MM.1S (cell line): ENCODE measurements around the gene NMRAL1.

Source experiments
- EZH2 ChIP-seq: fragments of 300-600 bp; sonication (generic); optimal IDR thresholded peaks from 2 replicates; pipeline ENCODE3; 2017; ENCODE audit warnings: low read depth, mild to moderate bottlenecking, antibody characterized with exemption, low read length, mixed read lengths
- EZH2phosphoT487 ChIP-seq: fragments of 300-600 bp; sonication (generic); IDR thresholded peaks from 2 replicates; pipeline ENCODE4 v1.6.1; 2018; ENCODE audit warnings: antibody characterized with exemption, low read length
- TF ChIP-seq, protein P1 (sequence below): fragments of 300-600 bp; sonication (generic); IDR thresholded peaks from 2 replicates; pipeline ENCODE4 v1.5.1; 2016; ENCODE audit warnings: antibody characterized with exemption, low read length, mixed read lengths

DNA sequence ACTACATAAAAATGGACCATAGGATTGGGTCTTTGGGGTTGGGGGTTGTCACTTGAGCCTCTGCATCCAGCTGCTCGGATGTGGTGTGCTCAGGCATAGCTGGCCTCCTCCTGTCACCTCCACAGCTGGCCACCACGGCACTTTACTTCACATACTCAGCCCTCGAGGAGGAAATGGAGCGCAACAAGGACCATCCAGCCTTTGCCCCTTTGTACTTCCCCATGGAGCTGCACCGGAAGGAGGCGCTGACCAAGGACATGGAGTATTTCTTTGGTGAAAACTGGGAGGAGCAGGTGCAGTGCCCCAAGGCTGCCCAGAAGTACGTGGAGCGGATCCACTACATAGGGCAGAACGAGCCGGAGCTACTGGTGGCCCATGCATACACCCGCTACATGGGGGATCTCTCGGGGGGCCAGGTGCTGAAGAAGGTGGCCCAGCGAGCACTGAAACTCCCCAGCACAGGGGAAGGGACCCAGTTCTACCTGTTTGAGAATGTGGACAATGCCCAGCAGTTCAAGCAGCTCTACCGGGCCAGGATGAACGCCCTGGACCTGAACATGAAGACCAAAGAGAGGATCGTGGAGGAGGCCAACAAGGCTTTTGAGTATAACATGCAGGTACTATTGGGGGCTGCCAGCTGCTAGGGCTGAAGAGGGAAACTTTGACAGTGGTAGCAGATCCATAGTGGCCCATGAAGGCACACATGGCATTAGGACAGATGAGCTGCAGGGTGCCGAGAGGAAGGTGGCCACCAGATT is 33.3 kb upstream of the NMRAL1 start:
- TF ChIP-seq, protein P1, sequence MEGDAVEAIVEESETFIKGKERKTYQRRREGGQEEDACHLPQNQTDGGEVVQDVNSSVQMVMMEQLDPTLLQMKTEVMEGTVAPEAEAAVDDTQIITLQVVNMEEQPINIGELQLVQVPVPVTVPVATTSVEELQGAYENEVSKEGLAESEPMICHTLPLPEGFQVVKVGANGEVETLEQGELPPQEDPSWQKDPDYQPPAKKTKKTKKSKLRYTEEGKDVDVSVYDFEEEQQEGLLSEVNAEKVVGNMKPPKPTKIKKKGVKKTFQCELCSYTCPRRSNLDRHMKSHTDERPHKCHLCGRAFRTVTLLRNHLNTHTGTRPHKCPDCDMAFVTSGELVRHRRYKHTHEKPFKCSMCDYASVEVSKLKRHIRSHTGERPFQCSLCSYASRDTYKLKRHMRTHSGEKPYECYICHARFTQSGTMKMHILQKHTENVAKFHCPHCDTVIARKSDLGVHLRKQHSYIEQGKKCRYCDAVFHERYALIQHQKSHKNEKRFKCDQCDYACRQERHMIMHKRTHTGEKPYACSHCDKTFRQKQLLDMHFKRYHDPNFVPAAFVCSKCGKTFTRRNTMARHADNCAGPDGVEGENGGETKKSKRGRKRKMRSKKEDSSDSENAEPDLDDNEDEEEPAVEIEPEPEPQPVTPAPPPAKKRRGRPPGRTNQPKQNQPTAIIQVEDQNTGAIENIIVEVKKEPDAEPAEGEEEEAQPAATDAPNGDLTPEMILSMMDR = no peak
- TF ChIP-seq EZH2 (no peak), EZH2phosphoT487 (no peak)
